ACC112 (cell line): ENCODE results near the gene KRTAP5-3.

Experiments used
- H2AFZ ChIP-seq: fragments of 200-600 bp; sonication (generic); one replicate; pipeline ENCODE4 v1.6.0; 2017; ENCODE audit warnings: antibody characterized with exemption, low read length; ENCODE audit not compliant: unreplicated experiment
- H3K27ac ChIP-seq: fragments of 200-600 bp; sonication (generic); 2 replicates; pipeline ENCODE4 v1.5.1; 2014; ENCODE audit warnings: low read depth, mild to moderate bottlenecking, antibody characterized with exemption, low read length, moderate library complexity
- H3K27me3 ChIP-seq: fragments of 200-600 bp; sonication (generic); 2 replicates; pipeline ENCODE4 v1.6.1; 2014; ENCODE audit warnings: mild to moderate bottlenecking, antibody characterized with exemption, low read length, moderate library complexity, mixed read lengths; ENCODE audit not compliant: insufficient read depth
- H3K36me3 ChIP-seq: fragments of 200-600 bp; sonication (generic); 2 replicates; pipeline ENCODE4 v1.6.1; 2016; ENCODE audit warnings: mild to moderate bottlenecking, antibody characterized with exemption, low read length, moderate library complexity, mixed read lengths; ENCODE audit not compliant: insufficient read depth
- H3K4me1 ChIP-seq: fragments of 200-600 bp; sonication (generic); one replicate; pipeline ENCODE4 v1.6.1; 2016; ENCODE audit warnings: low read length, mixed read lengths; ENCODE audit not compliant: insufficient read depth, unreplicated experiment, control insufficient read depth
- H3K4me3 ChIP-seq: fragments of 200-600 bp; sonication (generic); 2 replicates; pipeline ENCODE4 v1.5.1; 2014; ENCODE audit warnings: mild to moderate bottlenecking, low read depth, low read length
- H3K79me2 ChIP-seq: fragments of 200-600 bp; sonication (generic); one replicate; pipeline ENCODE4 v1.6.0; 2016; ENCODE audit warnings: low read length; ENCODE audit not compliant: control insufficient read depth, unreplicated experiment, insufficient read depth

KRTAP5-3 gene

DNA sequence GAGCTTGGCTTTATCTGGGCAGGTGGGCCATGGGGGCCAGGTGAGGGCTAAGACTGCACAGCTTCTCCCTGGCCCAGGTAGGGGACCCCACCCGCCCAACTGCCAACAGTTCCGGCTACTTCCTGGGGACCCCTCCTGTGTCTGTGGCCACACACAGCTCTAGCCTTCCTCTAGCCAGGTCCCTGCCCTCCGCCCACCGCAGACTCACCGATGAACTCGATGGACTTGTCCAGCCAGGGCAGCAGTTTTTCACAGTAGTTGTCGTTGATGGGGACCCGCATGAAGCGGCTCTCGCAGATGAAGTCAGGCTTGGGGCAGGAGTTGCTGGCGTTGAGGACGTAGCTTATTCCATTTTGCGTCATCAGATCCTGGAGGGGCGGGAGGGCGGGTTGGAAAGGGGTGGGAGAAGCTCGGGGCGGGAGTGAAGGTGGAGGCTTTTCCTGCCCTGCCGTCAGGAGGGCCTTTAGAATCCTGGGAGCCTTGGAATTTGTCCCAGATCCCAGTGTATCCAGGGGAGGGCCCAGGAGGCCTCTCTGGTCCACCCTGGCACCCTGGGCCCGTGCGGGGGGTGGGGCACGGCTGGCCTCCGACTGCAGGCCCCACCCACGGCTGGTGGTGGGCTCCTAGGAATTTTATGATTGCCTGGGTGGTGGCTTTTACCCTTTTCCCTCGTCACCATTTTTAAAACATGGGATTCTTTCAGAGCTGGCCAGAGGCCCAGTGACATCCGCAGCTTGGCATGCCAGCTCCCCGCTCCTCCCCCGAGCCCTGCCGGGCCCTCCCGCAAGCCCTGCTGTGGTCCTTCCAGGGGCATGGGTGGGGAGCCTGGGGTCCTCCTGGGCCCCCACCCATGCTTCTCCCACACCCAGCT is 50.1 kb downstream of the KRTAP5-3 start:
- Histone ChIP-seq H3K36me3 (no peaks in the 10 kb centered on the region), H3K27ac (no peak overlapping the region), H3K4me1 (peaks cover 16% of the 10 kb centered on the region), H3K4me3 (no peak overlapping the region), H3K79me2 (no peaks in the 10 kb centered on the region), H2AFZ (no peak overlapping the region), H3K27me3 (no peaks in the 10 kb centered on the region)
